Mesendoderm (in vitro differentiated cells): ENCODE results near the gene CHAT.

Experiments used
- DNase-seq: peaks from one replicate; pipeline ENCODE4 v3.0.0; 2013
- H2AK5ac ChIP-seq: 2 replicates; pipeline ENCODE4 v1.6.1; 2013; ENCODE audit warnings: low read length, inconsistent platforms
- H2BK120ac ChIP-seq: 2 replicates; pipeline ENCODE4 v1.6.1; 2013; ENCODE audit warnings: low read depth, mild to moderate bottlenecking, low read length, moderate library complexity, mixed read lengths
- H2BK15ac ChIP-seq: replicated peaks from 2 replicates; pipeline ENCODE4 v1.6.1; 2013; ENCODE audit warnings: low read depth, mild to moderate bottlenecking, moderate library complexity
- H2BK5ac ChIP-seq: 2 replicates; pipeline ENCODE4 v1.6.1; 2013; ENCODE audit warnings: low read length, inconsistent platforms
- H3K18ac ChIP-seq: 2 replicates; pipeline ENCODE4 v1.6.1; 2013; ENCODE audit warnings: mild to moderate bottlenecking, low read length, mixed read lengths
- H3K23ac ChIP-seq: one replicate; pipeline ENCODE4 v1.6.1; 2013; ENCODE audit warnings: low read length
- H3K27ac ChIP-seq: 2 replicates; pipeline ENCODE4 v1.5.1; 2013; ENCODE audit warnings: low read depth, mild to moderate bottlenecking, inconsistent platforms, low read length, moderate library complexity
- H3K27me3 ChIP-seq: 2 replicates; pipeline ENCODE4 v1.6.1; 2013; ENCODE audit warnings: low read length, control low read depth, mild to moderate bottlenecking, inconsistent platforms; ENCODE audit not compliant: insufficient read depth, poor library complexity
- H3K36me3 ChIP-seq: 2 replicates; pipeline ENCODE4 v1.6.1; 2013; ENCODE audit warnings: low read length, inconsistent platforms; ENCODE audit not compliant: control insufficient read depth, insufficient read depth
- H3K4ac ChIP-seq: one replicate; pipeline ENCODE4 v1.6.1; 2013; ENCODE audit warnings: low read depth, mild to moderate bottlenecking, low read length, moderate library complexity
- H3K4me1 ChIP-seq: 2 replicates; pipeline ENCODE4 v1.6.1; 2013; ENCODE audit warnings: low read depth, low read length, inconsistent platforms; ENCODE audit not compliant: control insufficient read depth
- H3K4me2 ChIP-seq: 2 replicates; pipeline ENCODE4 v1.6.1; 2013; ENCODE audit warnings: low read length
- H3K4me3 ChIP-seq: 2 replicates; pipeline ENCODE4 v1.5.1; 2013; ENCODE audit warnings: mild to moderate bottlenecking, low read length
- H3K56ac ChIP-seq: one replicate; pipeline ENCODE4 v1.6.1; 2013; ENCODE audit warnings: low read length
- H3K79me1 ChIP-seq: 2 replicates; pipeline ENCODE4 v1.6.1; 2013; ENCODE audit warnings: low read length, inconsistent platforms
- H3K79me2 ChIP-seq: 2 replicates; pipeline ENCODE4 v1.6.1; 2013; ENCODE audit warnings: mild to moderate bottlenecking, low read length; ENCODE audit not compliant: control insufficient read depth, insufficient read depth
- H3K9ac ChIP-seq: 2 replicates; pipeline ENCODE4 v1.6.1; 2013; ENCODE audit warnings: low read length, inconsistent platforms
- H4K5ac ChIP-seq: one replicate; pipeline ENCODE4 v1.6.1; 2013; ENCODE audit warnings: low read length
- H4K8ac ChIP-seq: one replicate; pipeline ENCODE4 v1.6.1; 2013; ENCODE audit warnings: low read depth, mild to moderate bottlenecking, control low read depth, low read length, moderate library complexity
- WGBS: extraction: QIAGEN DNeasy Blood & Tissue Kit; methylation state at CpG from one replicate; pipeline ENCODE4 v1.1.7; 2013; ENCODE audit warnings: low lambda C conversion rate, missing lambda C conversion rate; ENCODE audit not compliant: insufficient coverage; ENCODE audit errors: extremely low coverage; 5-methylcytosine and 5-hydroxymethylcytosine counted together

CHAT gene

GRCh38 chr10:49572594-49573114, 41.2 kb upstream of the CHAT start:
- no peak overlapping the region for H3K4me3 ChIP-seq
- DNase-seq, result no peak

GRCh38 chr10:49575489-49576072, 38.3 kb upstream of the CHAT start:
- H3K9ac ChIP-seq, result no peak overlapping the region
- H3K4ac ChIP-seq, result no peak overlapping the region
- no peak overlapping the region for H3K4me3 ChIP-seq
- no peak overlapping the region for H2AK5ac ChIP-seq
- H3K27ac ChIP-seq, result no peak overlapping the region
- H4K8ac ChIP-seq, result no peak overlapping the region
- no peak overlapping the region for H2BK5ac ChIP-seq
- no peaks in the 10 kb centered on the region for H3K36me3 ChIP-seq
- no peak overlapping the region for H3K4me2 ChIP-seq
- H3K4me1 ChIP-seq, result no peaks in the 10 kb centered on the region
- H2BK15ac ChIP-seq, result no peak overlapping the region
- WGBS, result no CpG with 5 or more reads among the region's 11 CpGs
- no peak for DNase-seq
- no peak overlapping the region for H3K23ac ChIP-seq
- H2BK120ac ChIP-seq, result no peak overlapping the region
- H3K18ac ChIP-seq, result no peak overlapping the region
- no peak overlapping the region for H3K56ac ChIP-seq
- H3K79me1 ChIP-seq, result no peaks in the 10 kb centered on the region
- no peaks in the 10 kb centered on the region for H3K27me3 ChIP-seq
- no peaks in the 10 kb centered on the region for H3K79me2 ChIP-seq
- no peak overlapping the region for H4K5ac ChIP-seq

More at GRCh38 chr10:49572594-49573114, 41.2 kb upstream of the CHAT start:
- Histone ChIP-seq H2BK120ac (no peak overlapping the region), H2AK5ac (no peak overlapping the region), H3K9ac (no peak overlapping the region), H3K79me1 (no peaks in the 10 kb centered on the region), H3K4me2 (no peak overlapping the region), H3K4me1 (no peaks in the 10 kb centered on the region), H3K18ac (no peak overlapping the region), H4K5ac (no peak overlapping the region), H3K56ac (no peak overlapping the region), H3K27me3 (no peaks in the 10 kb centered on the region), H4K8ac (no peak overlapping the region), H3K36me3 (no peaks in the 10 kb centered on the region), H3K79me2 (no peaks in the 10 kb centered on the region), H2BK5ac (no peak overlapping the region), H3K23ac (no peak overlapping the region), H3K27ac (no peak overlapping the region), H2BK15ac (no peak overlapping the region), H3K4ac (no peak overlapping the region)
- WGBS, result no CpG with 5 or more reads among the region's 9 CpGs

GRCh38 chr10:49577182-49577925, 36.5 kb upstream of the CHAT start:
- no peak overlapping the region for H3K23ac ChIP-seq
- no peak overlapping the region for H4K8ac ChIP-seq
- no peak overlapping the region for H3K18ac ChIP-seq
- H3K79me2 ChIP-seq, result no peaks in the 10 kb centered on the region
- no peak overlapping the region for H2BK15ac ChIP-seq
- H2BK5ac ChIP-seq, result no peak overlapping the region
- H3K56ac ChIP-seq, result no peak overlapping the region
- no peak overlapping the region for H2AK5ac ChIP-seq
- H3K4ac ChIP-seq, result no peak overlapping the region
- no peak overlapping the region for H3K4me3 ChIP-seq
- H3K9ac ChIP-seq, result no peak overlapping the region
- H3K27ac ChIP-seq, result no peak overlapping the region
- H3K27me3 ChIP-seq, result no peaks in the 10 kb centered on the region
- H3K79me1 ChIP-seq, result no peaks in the 10 kb centered on the region
- H4K5ac ChIP-seq, result no peak overlapping the region
- H3K36me3 ChIP-seq, result no peaks in the 10 kb centered on the region
- no CpG with 5 or more reads among the region's 2 CpGs for WGBS
- H3K4me2 ChIP-seq, result no peak overlapping the region
- H2BK120ac ChIP-seq, result no peak overlapping the region
- no peak for DNase-seq
- H3K4me1 ChIP-seq, result no peaks in the 10 kb centered on the region

- H3K36me3 ChIP-seq, result no peaks in the 10 kb centered on the region
- no peaks in the 10 kb centered on the region for H3K79me2 ChIP-seq
- H3K4me1 ChIP-seq, result no peaks in the 10 kb centered on the region
- H3K18ac ChIP-seq, result no peak overlapping the region
- no peaks in the 10 kb centered on the region for H3K27me3 ChIP-seq
- H3K4me2 ChIP-seq, result no peak overlapping the region
- no peak overlapping the region for H2BK5ac ChIP-seq
- H3K4ac ChIP-seq, result no peak overlapping the region
- no peak for DNase-seq
- no CpG with 5 or more reads among the region's 3 CpGs for WGBS
- no peak overlapping the region for H3K9ac ChIP-seq
- H2BK120ac ChIP-seq, result no peak overlapping the region
- no peak overlapping the region for H3K4me3 ChIP-seq
- no peak overlapping the region for H3K56ac ChIP-seq
- H3K27ac ChIP-seq, result no peak overlapping the region
- no peak overlapping the region for H2BK15ac ChIP-seq
- H3K79me1 ChIP-seq, result no peaks in the 10 kb centered on the region
- H4K8ac ChIP-seq, result no peak overlapping the region
- H2AK5ac ChIP-seq, result no peak overlapping the region
- H3K23ac ChIP-seq, result no peak overlapping the region
- H4K5ac ChIP-seq, result no peak overlapping the region
Measured at GRCh38 chr10:49578392-49578791, 35.4 kb upstream of the CHAT start.

- H3K4me1 ChIP-seq, result no peaks in the 10 kb centered on the region
- no peak for DNase-seq
- H3K79me1 ChIP-seq, result no peaks in the 10 kb centered on the region
- no peak overlapping the region for H3K27ac ChIP-seq
- H3K9ac ChIP-seq, result no peak overlapping the region
- no peak overlapping the region for H2BK120ac ChIP-seq
- H4K5ac ChIP-seq, result no peak overlapping the region
- no peaks in the 10 kb centered on the region for H3K27me3 ChIP-seq
- no peaks in the 10 kb centered on the region for H3K36me3 ChIP-seq
- no peak overlapping the region for H2BK5ac ChIP-seq
- H3K4ac ChIP-seq, result no peak overlapping the region
- no peak overlapping the region for H3K4me3 ChIP-seq
- H3K18ac ChIP-seq, result no peak overlapping the region
- H3K23ac ChIP-seq, result no peak overlapping the region
- no peak overlapping the region for H4K8ac ChIP-seq
- no peak overlapping the region for H2BK15ac ChIP-seq
- H3K56ac ChIP-seq, result no peak overlapping the region
- H3K4me2 ChIP-seq, result no peak overlapping the region
- no peaks in the 10 kb centered on the region for H3K79me2 ChIP-seq
- H2AK5ac ChIP-seq, result no peak overlapping the region
- no CpG with 5 or more reads among the region's 2 CpGs for WGBS
Measured at GRCh38 chr10:49579621-49580020, 34.2 kb upstream of the CHAT start.
